OCI-LY7 (cell line): ENCODE measurements around the gene INS. TPM values are rescaled to one million over a fixed set of nuclear protein-coding genes. Genes with fewer than 3 reads are reported as not detected.
A peak's percentile ranks its signal among the peaks of the same experiment; 100 is the strongest.

Experiments used
- BruUV-seq: library from RNA; stranded (reverse); fragments of 400-500 nt; replicated peaks from 2 replicates; lab custom pipeline; 2021; lab: Mats Ljungman, UMichigan
- CTCF ChIA-PET: fragments of 300-600 bp; sonication (Branson Sonifier 250); formaldehyde crosslinking; loops from one replicate; lab custom pipeline; 2022; ENCODE audit warnings: antibody characterized with exemption; ENCODE audit not compliant: unreplicated experiment; lab: Charles Lee
- POLR2A ChIA-PET: fragments of 300-600 bp; sonication (Branson Sonifier 250); formaldehyde crosslinking; loops from one replicate; lab custom pipeline; 2022; ENCODE audit warnings: antibody characterized with exemption; lab: Charles Lee
- DNase-seq: peaks from one replicate; pipeline ENCODE4 v3.0.0-alpha.2; 2015; ENCODE audit warnings: low spot score
- H2AFZ ChIP-seq: fragments of 200-600 bp; sonication (generic), shearing (Covaris generic); 2 replicates; pipeline ENCODE4 v1.6.1; 2014; ENCODE audit warnings: mild to moderate bottlenecking, antibody characterized with exemption, low read length, moderate library complexity
- H3K27ac ChIP-seq: fragments of 200-600 bp; sonication (generic); 2 replicates; pipeline ENCODE4 v1.5.1; 2014; ENCODE audit warnings: mixed run types, low read depth, mild to moderate bottlenecking, moderate library complexity, low read length, inconsistent platforms; ENCODE audit not compliant: poor library complexity, severe bottlenecking
- H3K36me3 ChIP-seq: fragments of 200-600 bp; sonication (generic); 2 replicates; pipeline ENCODE4 v1.6.1; 2014; ENCODE audit warnings: mild to moderate bottlenecking, antibody characterized with exemption, low read length, moderate library complexity, mixed read lengths; ENCODE audit not compliant: insufficient read depth
- H3K4me1 ChIP-seq: fragments of 200-600 bp; sonication (generic); 2 replicates; pipeline ENCODE4 v1.5.1; 2014; ENCODE audit warnings: mild to moderate bottlenecking, low read length; ENCODE audit not compliant: insufficient read depth, poor library complexity, severe bottlenecking
- H3K4me2 ChIP-seq: fragments of 200-600 bp; sonication (generic); 2 replicates; pipeline ENCODE4 v1.6.1; 2014; ENCODE audit warnings: mild to moderate bottlenecking, low read length
- H3K4me3 ChIP-seq: fragments of 200-600 bp; sonication (generic); 2 replicates; pipeline ENCODE4 v1.5.1; 2014; ENCODE audit warnings: mild to moderate bottlenecking, low read depth, low read length; ENCODE audit not compliant: poor library complexity, severe bottlenecking
- H3K79me2 ChIP-seq: fragments of 200-600 bp; sonication (generic); 2 replicates; pipeline ENCODE4 v1.6.1; 2016; ENCODE audit warnings: low read depth, mild to moderate bottlenecking, low read length, moderate library complexity, mixed read lengths; ENCODE audit not compliant: insufficient read depth
- H3K9me2 ChIP-seq: fragments of 200-600 bp; sonication (generic); 2 replicates; pipeline ENCODE4 v1.6.1; 2016; ENCODE audit warnings: mild to moderate bottlenecking, low read length, mixed read lengths; ENCODE audit not compliant: insufficient read depth
- H3K9me3 ChIP-seq: fragments of 200-600 bp; sonication (generic); 2 replicates; pipeline ENCODE4 v1.6.1; 2014; ENCODE audit warnings: mild to moderate bottlenecking, mixed run types, low read length, mixed read lengths
- H4K20me1 ChIP-seq: fragments of 200-600 bp; sonication (generic); 2 replicates; pipeline ENCODE4 v1.6.1; 2014; ENCODE audit warnings: mild to moderate bottlenecking, antibody characterized with exemption, low read length, moderate library complexity, mixed read lengths; ENCODE audit not compliant: insufficient read depth
- EZH2phosphoT487 ChIP-seq: fragments of 200-600 bp; sonication (generic); IDR thresholded peaks from 2 replicates; pipeline ENCODE4 v1.6.1; 2018; ENCODE audit warnings: low read depth, borderline replicate concordance, mild to moderate bottlenecking, mixed run types, antibody characterized with exemption, low read length, moderate library complexity, mixed read lengths
- intact Hi-C: fragments of 100-400 bp; cut with micrococcal nuclease; formaldehyde crosslinking; loops from one replicate; pipeline ENCODE4 v1.10.0; 2022; ENCODE audit not compliant: unreplicated experiment
- total RNA-seq, 2 experiments: library from RNA; depleted of rRNA in 1 of 2; stranded (reverse); fragments of >200 nt in 1 of 2; shearing (Covaris generic) in 1 of 2; gene quantifications; 2 replicates each; pipeline ENCODE4 v1.2.3, GENCODE V29; 2014 to 2022
- TF ChIP-seq, protein P1 (sequence below): fragments of 200-600 bp; sonication (generic); conservative IDR thresholded peaks from 2 replicates; pipeline ENCODE4 v1.5.1; 2014; ENCODE audit warnings: mild to moderate bottlenecking, antibody characterized with exemption, low read length, moderate library complexity, mixed read lengths

Gene INS
- total RNA-seq, 2 experiments from 2014 or later: not detected

- DNase-seq: no peak
- Histone ChIP-seq H3K36me3 (no peaks in the 10 kb centered on the region), H3K4me3 (no peak overlapping the region), H2AFZ (no peak overlapping the region), H3K9me3 (no peaks in the 10 kb centered on the region), H3K9me2 (no peaks in the 10 kb centered on the region), H3K79me2 (no peaks in the 10 kb centered on the region), H3K27ac (no peak overlapping the region), H4K20me1 (no peaks in the 10 kb centered on the region), H3K4me1 (no peaks in the 10 kb centered on the region), H3K4me2 (no peak overlapping the region)
- BruUV-seq: no TSS peak
- TF ChIP-seq, protein P1, sequence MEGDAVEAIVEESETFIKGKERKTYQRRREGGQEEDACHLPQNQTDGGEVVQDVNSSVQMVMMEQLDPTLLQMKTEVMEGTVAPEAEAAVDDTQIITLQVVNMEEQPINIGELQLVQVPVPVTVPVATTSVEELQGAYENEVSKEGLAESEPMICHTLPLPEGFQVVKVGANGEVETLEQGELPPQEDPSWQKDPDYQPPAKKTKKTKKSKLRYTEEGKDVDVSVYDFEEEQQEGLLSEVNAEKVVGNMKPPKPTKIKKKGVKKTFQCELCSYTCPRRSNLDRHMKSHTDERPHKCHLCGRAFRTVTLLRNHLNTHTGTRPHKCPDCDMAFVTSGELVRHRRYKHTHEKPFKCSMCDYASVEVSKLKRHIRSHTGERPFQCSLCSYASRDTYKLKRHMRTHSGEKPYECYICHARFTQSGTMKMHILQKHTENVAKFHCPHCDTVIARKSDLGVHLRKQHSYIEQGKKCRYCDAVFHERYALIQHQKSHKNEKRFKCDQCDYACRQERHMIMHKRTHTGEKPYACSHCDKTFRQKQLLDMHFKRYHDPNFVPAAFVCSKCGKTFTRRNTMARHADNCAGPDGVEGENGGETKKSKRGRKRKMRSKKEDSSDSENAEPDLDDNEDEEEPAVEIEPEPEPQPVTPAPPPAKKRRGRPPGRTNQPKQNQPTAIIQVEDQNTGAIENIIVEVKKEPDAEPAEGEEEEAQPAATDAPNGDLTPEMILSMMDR: peak; percentile 46
- no peak for TF ChIP-seq EZH2phosphoT487
- POLR2A ChIA-PET: no interaction called here
- CTCF ChIA-PET: no interaction called here
- intact Hi-C loops: no loop called here
These were observed 5.3 kb upstream of the INS start for GRCh38 chr11:2166091-2166851.

- no peaks in the 10 kb centered on the region for H3K36me3 ChIP-seq
- H3K4me3 ChIP-seq: no peak overlapping the region
- BruUV-seq: no TSS peak
- H3K4me1 ChIP-seq: no peaks in the 10 kb centered on the region
- no peak for DNase-seq
- no peaks in the 10 kb centered on the region for H4K20me1 ChIP-seq
- H3K27ac ChIP-seq: no peak overlapping the region
- H3K4me2 ChIP-seq: no peak overlapping the region
- TF ChIP-seq, protein P1: no peak
- no peak for TF ChIP-seq EZH2phosphoT487
- no peaks in the 10 kb centered on the region for H3K79me2 ChIP-seq
- H3K9me3 ChIP-seq: no peaks in the 10 kb centered on the region
- no peak overlapping the region for H2AFZ ChIP-seq
- POLR2A ChIA-PET: no interaction called here
- CTCF ChIA-PET: no interaction called here
- intact Hi-C loops: no loop called here
- H3K9me2 ChIP-seq: no peaks in the 10 kb centered on the region
These were observed 4.6 kb upstream of the INS start for GRCh38 chr11:2165571-2165970.

DNA sequence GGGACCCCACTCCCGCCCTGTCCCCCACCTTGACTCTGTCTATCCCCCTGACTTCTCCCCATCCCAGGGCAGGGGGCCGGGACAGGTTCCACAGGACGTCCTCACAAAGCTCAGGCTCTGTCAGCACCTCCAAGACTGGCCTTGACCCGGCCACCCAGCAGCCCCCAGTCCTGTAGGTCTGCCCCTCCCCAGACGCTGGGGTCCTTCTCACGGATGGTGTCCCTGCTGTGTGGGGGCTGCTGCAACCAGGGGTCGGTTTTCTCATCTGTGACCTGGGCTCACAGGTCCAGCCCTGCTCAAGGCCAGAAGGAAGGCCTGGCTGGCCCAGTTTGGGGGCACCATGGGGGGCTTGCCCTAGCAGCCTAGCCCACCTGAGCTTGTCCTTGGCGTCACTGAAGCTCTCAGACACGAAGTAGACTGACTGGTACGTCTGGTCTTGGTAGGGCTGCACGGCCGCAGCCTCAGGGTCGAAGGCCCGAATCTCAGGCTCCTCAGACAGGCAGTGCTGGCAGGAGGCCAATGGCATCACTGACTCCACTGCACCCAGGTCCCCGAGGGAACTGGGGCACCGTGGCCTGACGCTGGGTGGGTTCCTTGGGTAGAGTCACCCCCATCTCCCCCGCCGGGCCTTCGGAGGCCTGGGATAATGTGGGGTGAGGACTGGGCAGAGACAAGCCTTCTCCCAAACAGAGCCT lies 4.0 kb upstream of the INS start:
- H3K9me3 ChIP-seq: no peaks in the 10 kb centered on the region
- POLR2A ChIA-PET: no interaction called here
- H3K79me2 ChIP-seq: no peaks in the 10 kb centered on the region
- intact Hi-C loops: no loop called here
- TF ChIP-seq, protein P1: no peak
- no peak for TF ChIP-seq EZH2phosphoT487
- no TSS peak for BruUV-seq
- CTCF ChIA-PET: no interaction called here
- H3K4me2 ChIP-seq: no peak overlapping the region
- no peaks in the 10 kb centered on the region for H3K9me2 ChIP-seq
- no peaks in the 10 kb centered on the region for H4K20me1 ChIP-seq
- DNase-seq: no peak
- H3K4me3 ChIP-seq: no peak overlapping the region
- no peaks in the 10 kb centered on the region for H3K36me3 ChIP-seq
- no peak overlapping the region for H3K27ac ChIP-seq
- no peaks in the 10 kb centered on the region for H3K4me1 ChIP-seq
- H2AFZ ChIP-seq: no peak overlapping the region
